Umbilical cord (tissue), 2 donors: Measurements from ENCODE around the gene PRUNE2. TPM values are rescaled to one million over a fixed set of nuclear protein-coding genes. Genes with fewer than 3 reads are reported as not detected.
"Not testable (repeated sequence)": the region's sequence is repeated elsewhere in the genome, so short reads cannot be mapped to it uniquely, and the experiment has no call there.

Experiments used
- DNase-seq: peaks from one replicate; pipeline ENCODE4 v3.0.0-alpha.2; 2015; ENCODE audit warnings: low spot score
- total RNA-seq: library from RNA; depleted of rRNA; stranded (reverse); fragments of >200 nt; gene quantifications from one replicate; pipeline ENCODE4 v1.2.3, GENCODE V29; 2014; ENCODE audit warnings: low replicate concordance; ENCODE audit not compliant: insufficient read depth

Gene PRUNE2
- total RNA-seq, 1 donor from 2014 or later = 12.3 TPM

DNA sequence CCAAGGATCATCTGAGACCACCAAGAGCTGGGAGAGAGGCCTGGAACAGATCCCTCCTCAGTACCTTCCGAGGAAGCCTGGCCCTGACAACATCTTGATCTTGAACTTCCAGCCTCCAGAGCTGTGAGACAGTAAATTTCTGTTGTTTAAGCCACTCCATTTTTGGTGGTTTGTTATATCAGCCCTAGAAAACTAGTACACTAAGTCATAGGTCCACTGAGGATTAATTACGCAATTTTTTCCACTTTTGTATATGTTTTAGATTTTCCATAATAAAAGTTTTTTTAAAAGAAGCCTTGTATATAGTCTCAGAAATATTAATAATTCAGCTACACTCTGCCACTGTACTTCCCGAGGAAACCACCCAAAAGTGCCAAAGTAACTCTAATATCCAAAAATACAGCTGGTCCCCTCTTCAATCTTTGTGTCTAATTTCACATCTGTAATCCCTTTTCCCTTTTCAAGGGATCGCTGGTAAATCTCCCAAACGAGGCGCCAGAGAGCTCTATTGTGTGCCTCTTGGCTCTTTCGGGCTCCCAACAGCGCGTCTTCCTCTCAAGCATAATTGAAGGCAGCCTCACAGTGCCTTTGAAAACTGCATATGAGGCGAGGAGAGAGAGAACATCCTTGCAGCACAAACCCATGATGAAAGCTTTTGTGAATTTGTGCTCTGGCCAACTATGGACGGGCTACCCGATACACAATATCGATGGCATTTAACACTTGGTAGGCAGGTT is 32.7 kb downstream of the PRUNE2 start:
- no peak for DNase-seq

DNA sequence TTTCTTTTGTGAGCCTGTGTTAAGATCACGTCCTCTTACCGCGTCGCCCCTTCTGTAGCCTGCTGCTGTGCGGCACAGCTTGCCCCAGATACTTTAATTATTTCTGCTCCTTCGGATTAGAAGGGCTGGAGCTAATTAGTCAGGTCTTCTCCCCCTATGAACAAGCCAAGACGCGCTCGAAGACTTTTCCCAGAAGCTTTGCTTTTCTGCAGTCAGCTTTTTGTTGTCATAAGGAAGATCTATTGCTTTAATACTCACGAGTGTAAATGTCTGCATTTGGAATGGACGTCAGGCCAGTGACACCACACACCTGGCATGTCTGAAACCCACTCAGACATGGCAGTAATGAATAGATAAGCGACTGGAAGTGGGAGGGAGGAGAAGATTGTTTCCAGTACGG is 37.0 kb downstream of the PRUNE2 start:
- peak; percentile 31 for DNase-seq

DNA sequence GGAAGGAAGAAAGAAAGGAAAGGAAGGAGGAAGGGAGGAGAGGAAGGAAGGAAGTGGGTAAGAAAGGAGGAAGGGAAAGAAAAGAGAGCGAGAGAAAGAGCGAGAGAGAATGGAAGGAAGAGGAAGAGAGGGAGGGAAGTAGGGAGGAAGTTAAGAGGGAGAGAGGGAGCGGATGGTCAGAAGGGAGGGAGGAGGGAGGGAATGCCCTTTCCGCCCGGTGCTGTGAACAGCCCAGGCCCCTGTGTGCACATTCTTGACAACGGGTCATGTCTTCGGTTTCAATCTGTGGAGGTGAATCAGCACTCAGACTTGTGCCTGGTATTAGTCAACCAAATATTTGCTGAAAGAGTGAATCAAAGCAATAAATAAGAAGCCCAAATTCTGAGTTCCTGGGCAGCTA is 39.2 kb downstream of the PRUNE2 start:
- DNase-seq = no peak

DNA sequence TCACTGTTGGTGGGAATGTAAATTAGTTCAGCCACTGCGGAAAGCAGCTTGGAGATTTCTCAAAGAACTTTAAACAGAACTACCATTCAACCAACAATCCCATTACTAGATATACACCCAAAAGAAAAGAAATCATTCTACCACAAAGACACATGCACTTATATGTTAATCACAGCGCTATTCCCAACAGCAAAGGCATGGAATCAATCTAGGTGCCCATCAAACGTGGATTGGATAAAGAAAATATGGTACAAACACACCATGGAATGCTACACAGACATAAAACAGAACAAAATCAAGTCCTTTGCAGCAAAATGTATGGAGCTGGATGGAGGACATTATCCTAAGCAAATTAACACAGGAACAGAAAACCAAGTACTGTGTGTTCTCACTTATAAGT is 42.1 kb downstream of the PRUNE2 start:
- DNase-seq = no peak

DNA sequence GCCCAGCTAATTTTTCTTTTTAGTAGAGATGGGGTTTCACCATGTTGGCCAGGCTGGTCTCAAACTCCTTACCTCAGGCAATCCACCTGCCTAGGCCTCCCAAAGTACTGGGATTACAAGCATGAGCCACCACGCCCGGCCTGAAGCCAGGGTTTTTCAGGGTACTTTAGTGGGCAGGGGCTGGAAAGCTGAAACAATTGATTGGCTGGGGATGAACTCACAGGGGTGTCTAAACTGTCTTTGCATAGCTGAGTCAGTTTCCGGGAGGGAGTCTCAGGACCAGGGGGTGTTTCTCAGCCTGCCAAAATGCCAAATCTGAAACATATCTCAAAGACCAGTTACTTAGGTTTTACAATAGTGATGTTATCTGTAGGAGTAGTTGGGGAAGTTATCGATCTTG is 46.1 kb downstream of the PRUNE2 start:
- no peak for DNase-seq

DNA sequence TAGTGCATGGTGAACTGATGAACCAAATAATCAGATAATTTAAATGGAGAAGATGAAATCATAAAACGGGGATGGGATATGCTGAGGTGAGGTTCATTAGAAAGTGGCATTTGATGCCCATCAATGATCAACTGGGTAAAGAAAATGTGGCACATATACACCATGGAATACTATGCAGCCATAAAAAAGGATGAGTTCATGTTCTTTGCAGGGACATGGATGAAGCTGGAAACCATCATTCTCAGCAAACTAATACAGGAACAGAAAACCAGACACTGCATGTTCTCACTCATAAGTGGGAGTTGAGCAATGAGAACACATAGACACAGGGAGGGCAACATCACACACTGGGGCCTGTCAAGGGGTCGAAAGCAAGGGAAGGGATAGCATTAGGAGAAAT is 47.7 kb downstream of the PRUNE2 start:
- DNase-seq = not testable (repeated sequence)

DNA sequence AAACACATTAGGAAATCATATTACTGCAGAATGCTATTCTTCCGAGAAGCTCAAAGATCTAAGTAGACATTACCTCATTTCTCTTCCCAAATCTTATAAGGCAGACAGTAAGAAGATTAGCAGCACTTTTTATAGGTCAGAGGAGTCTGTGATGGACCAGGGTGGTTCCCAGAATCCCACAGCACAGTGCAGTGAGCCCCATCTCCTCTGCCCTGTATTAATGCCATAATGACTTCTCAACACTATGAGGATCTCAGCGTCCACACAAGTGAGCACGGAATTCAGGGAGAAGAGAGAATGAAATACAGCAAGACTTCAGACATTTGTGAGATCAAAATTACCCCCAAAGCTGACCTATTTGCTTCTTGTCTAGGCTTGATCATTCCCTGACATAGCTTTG is 49.9 kb downstream of the PRUNE2 start:
- no peak for DNase-seq

DNA sequence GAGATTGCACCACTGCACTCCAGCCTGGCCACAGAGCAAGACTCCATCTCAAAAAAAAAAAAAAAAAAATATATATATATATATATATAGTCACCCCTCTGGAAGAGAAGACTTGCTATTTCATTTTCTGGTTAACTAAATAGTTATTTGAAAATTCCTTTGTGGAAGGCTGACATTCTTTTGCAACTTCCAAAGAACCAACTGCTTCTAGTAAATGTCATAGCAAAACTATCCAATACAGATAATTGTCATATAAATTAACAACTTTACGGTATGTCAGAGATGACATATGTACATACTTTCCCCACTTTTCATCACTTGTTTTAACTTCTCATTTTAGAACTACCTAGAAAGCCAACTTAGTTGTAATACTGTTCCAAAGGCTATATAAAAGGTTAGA is 50.9 kb downstream of the PRUNE2 start:
- DNase-seq = no peak

DNA sequence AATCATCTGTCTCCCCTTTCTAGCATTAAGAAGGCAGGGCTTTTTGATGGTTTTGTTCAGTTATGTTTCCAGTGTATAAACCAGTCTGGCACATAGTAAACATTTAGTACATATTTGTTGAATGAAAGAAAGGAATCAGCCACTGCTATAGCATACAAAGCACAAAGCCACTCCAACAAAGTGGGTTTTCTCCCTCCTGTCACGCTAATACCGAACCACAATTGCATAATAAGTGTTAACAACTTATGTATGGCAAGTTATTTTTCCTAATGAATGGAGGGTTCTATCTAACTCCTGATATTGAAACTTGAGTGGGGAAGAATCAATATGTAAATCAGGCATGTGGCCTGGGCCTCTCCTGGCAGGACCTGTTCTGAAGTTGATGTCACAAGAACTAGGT is 53.9 kb downstream of the PRUNE2 start:
- no peak for DNase-seq

DNA sequence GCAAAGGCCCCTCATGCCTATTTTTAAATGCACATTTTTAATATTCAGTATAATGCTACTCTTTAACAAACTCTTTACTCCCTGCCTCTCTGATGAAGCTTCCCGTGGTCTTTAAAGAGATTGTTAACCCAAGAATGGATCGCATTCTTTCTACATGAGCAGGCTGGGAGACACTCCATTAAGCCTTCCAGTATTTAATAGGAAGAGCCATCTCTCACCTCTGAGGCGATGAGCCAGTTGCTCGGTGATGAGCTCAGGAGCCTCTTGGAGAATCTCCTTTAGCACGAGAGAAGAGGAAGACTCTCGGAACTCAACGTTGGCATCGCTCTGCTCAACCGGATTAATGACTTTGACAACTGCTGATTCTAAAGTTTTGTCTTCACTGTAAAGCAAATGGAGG is 59.6 kb downstream of the PRUNE2 start:
- no peak for DNase-seq

DNA sequence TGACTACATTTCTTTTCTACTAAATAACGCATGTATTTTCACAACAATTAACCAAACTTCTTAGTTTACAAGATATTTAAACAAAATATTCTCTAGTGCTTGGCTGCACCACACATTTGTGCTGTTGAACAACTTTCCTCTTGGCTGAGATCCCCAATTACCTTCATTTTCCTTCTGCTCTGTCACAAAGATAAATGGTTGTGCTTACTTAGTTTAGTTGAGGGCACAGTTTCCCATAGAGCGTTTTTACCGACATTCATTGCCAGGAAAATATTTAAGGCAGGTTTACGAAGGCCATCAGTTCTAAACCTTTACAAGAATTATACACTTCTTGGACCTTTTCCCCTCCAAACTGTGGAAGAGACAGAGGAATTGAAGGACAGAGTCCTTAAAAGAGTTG is 60.7 kb downstream of the PRUNE2 start:
- no peak for DNase-seq

DNA sequence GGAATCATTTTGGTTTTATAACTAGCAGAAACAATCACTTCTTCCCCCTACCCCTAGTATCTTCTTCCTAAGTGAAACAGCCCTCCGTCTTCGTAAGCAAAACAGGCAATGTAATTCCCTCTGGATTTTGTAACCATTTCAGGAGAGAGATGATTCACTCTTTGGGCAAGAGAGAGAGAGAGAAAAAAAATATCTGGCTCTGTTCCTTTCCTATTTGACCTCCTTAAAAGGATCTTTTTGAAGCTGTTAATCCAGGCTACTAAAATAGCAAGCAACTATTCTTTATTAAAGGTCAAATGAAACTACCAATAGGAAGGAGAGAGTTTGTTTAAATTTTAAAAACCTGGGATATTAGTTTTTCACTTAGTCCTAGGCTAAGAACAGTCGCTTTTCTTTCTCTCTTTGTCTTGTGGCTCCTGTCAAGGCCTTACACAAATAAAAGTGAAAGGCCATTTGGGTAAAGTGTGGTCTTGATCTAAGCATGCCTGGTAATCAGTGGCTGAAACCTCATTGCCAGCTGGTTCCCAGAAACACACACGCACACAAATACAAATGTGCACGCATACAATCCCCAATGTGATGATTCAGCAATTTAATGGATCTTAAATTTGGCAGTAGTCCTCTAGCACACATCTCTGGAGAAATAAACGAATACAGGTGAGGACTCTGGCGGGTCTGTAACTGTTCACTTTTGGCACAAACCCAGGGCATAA is 70.2 kb downstream of the PRUNE2 start:
- DNase-seq = peak; percentile 82

DNA sequence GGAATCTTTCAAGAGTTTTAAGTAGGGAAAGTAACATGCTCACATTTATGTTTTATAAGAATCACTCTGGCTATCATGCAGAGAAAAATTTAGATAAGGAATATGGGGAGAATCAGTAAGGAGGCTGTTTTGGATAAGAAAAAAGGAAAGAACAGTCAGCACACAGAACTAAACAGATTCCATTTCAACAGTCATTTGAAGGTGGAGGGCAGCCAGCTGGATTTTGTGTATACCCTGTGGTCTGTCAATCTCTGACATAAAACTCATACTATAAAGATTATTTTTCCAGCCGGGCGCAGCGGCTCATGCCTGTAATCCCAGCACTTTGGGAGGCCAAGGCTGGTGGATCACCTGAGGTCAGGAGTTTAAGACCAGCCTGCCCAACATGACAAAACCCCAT is 77.5 kb downstream of the PRUNE2 start:
- peak; percentile 92 for DNase-seq

DNA sequence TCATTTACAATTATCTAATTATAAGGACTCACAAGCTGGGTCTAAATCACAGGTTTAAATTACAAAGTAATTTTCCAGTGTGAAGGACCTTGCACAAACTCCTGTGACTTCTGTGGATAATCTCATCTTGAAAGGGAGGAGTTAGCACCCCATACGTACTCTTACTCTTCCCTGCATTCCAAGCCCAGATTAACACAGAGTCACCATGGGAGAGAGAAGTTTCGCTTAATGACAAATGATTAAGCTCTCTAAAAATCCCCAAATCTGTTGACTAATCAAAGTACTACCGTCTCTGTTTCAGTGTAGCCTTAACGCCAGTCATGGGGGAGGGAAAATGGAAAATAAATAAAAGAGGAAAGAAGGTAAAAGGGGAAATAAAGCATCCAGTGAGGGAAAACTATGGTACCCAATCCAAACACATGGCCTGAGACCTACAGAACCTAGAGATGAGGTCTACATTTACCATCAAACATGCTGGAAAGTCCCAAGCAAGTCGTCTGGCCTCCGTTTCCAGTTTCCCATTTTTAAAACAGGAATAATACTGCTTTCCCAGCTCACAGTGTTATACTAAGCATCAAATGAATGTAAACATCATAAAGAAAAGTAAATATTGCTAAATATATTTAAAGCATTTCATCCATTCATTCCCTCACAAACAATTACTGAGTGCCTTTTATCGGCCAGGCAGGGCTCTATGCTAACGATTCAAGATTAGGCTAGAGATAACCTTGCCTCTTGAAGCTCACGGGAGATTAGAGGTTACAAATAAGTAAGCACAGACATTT is 78.4 kb downstream of the PRUNE2 start:
- DNase-seq = no peak

DNA sequence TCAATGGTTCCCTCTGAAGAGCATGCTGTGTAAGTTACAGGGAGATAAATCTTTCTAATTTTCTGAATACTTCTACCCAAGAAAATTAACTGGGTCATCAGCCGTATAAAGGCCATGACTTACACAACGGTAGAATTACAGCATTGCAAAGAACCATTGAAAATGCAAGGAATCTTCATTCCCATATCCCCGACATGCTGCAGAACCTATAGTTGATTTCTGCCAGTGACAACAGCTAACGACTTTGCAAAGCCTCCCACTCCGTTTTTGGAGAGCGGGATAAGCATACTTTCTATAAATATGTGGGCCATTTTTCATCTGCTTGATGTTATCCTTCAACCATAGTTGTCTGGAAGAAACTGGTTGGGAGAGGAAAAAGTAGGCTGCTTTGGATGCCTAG is 85.5 kb downstream of the PRUNE2 start:
- no peak for DNase-seq

DNA sequence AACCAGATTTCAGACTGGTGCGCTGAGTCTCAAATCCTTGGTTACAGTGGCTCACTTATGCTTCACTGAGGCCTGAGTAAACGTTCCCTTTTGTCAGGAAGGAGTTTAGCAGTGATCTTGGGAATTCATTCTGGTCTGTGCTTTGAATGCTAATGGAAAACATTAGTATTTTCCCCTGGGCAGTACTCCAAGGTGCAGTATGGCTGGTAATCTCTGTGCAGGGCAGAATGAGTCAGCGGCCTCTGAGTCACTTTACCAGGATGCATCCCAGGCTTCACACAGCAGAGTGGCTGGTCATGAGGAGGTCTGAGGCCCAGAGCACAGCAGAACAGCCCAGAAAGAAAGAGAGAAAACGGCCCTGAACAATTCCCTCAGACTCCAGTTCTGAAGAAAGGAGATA is 87.6 kb downstream of the PRUNE2 start:
- peak; percentile 98 for DNase-seq

DNA sequence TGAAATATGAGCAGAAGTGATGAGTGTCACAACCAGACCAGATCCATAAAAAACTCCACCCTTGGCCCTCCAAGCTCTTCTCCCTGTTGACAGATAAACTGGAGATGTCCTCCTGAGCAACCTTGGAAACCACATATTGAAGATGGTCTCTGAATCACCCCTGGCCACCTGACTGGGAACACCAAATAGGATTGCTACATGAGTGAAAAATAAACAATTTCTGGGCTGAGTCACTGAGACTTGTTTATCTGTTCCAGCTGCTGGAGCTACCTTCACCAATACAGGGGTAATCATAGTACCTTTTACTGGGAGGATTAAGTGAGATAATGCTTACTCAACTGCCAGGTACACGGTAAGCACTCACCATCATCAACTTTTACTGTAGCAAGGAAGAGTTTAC is 88.4 kb downstream of the PRUNE2 start:
- no peak for DNase-seq

DNA sequence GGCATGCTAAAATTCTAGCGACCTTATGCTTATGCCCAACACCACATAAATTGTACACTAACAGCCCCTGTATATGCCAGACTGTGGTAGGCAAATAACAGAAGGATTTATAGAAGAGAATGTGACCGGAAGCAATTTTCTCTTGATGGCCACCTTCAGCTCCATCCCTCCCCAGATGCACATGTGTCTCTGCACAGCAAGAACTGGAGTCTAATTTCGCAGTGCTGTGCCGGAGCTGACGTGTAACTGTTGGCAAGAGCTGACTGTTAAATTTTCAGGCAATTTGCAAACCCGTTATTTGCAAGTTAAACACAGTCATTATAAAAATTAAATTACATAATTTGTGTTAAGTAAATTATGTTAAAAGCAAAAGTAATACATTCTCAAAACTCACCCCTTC is 93.3 kb downstream of the PRUNE2 start:
- no peak for DNase-seq

DNA sequence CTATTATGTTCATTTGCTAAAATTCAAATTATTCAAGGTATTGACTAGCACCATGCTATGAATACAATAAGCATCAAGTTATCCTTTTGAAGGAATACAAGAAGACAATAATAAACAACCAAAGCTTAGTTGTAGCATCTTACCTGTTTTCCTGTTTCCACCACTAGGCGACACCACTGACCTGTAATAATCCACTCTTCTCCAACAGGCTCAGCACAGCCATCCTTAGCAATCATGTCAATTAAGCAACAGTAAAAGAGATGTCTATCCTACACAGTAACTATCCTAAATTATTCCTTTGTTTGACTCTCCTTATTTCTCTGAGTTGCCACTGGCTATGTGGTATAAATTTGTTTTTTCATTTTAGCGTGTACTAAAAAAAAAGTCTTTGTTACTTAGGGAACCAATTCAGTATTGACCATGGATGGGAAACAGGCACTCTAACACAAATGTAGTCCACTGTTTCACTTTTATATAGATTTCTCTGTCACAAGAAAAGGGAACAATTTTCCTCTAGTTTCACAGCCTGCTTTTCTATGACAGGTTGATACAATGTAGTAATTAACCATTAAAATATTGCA is 95.4 kb downstream of the PRUNE2 start:
- DNase-seq = peak; percentile 61

DNA sequence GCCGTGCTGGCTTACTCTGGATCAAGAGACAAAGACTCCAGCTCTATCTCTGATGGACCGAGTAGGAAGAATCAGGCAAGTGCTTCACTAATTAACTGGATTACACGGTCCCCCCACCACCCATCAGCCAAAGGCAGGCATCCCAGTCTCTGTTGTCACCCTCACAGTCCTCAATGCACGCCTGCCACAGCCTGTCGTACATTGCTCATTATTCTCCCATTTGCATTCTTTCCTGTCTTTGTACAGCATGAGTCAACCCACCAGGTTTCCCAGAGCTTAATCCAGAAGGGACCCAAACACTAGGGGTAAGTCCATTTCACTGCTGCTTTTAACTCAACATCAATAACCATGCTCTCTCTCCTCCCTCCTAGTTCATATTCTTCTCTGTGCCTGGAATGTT is 97.3 kb downstream of the PRUNE2 start:
- DNase-seq = no peak

DNA sequence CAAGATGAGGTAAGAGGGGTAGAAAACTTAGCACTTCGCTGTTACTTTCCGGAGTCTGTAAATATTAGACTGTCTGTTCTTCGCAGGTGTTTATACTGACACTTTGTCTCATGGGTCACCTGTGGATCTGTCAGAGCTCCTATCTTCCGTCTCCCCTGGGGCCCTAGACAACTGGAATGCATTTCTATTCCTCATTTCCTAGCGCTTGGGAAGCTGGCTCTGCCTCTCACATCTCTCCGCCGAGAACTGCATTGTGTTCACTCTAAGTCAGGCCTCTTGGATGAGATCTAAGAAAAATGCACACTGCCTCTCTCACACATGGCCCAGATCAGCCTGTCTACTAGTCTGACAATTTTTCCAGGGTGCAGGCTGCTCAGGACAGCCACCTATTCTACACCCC is 102.2 kb downstream of the PRUNE2 start:
- no peak for DNase-seq

DNA sequence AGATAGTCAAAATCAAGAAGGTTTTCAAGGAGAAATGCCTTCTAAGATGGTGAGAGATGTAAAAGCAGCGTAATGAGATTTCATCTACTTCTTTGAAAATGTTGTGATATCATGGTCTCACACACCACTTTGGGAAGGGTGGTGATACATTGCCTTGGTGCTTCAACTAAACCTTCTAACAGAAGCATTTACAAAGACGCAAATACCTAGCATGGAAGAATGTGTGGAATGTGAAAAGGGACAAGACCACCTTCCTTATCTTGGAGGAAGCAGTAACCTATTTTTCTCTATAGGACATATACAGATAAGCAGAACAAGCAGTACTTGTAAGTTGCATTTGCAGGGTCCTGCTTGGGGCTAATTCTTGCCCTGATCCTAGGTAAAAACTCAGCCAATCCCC is 102.8 kb downstream of the PRUNE2 start:
- DNase-seq = no peak
